K562 (cell line): ENCODE measurements around the gene MPPED1.

Source experiments
- CXXC5 ChIP-seq: fragments of 250-450 bp; sonication (Bioruptor Pico); IDR thresholded peaks from 2 replicates; pipeline ENCODE4 v1.8.0; 2022; ENCODE audit warnings: inconsistent platforms, mild to moderate bottlenecking, moderate library complexity
- HDAC6 ChIP-seq: IDR thresholded peaks from 2 replicates; pipeline ENCODE4 v1.6.1; 2012; ENCODE audit warnings: low read depth, mild to moderate bottlenecking, control low read depth, inconsistent platforms, low read length, moderate library complexity
- MYNN ChIP-seq, 2 experiments: sonication (generic); formaldehyde crosslinking in 1 of 2; IDR thresholded peaks; 2 replicates each; pipeline versions ENCODE4 v1.5.0 to v1.6.1; 2016 to 2020; ENCODE audit warnings: antibody characterized with exemption in 1 of 2, missing genetic modification reagents in 1 of 2
- PHF20 ChIP-seq: fragments of 450-650 bp; IDR thresholded peaks from 2 replicates; pipeline ENCODE4 v1.6.1; 2018; ENCODE audit not compliant: partially characterized antibody
- POLR2A ChIP-seq: fragments of 450-650 bp; conservative IDR thresholded peaks from 2 replicates; pipeline ENCODE4 v1.6.1; 2016
- TRIM28 ChIP-seq: fragments of 450-650 bp; IDR thresholded peaks from 2 replicates; pipeline ENCODE4 v1.6.1; 2017
- ZC3H11A ChIP-seq: IDR thresholded peaks from 2 replicates; pipeline ENCODE4 v1.6.1; 2012; ENCODE audit warnings: low read depth, low read length, improper control_type of control experiment
- ZNF3 ChIP-seq: fragments of 250-450 bp; sonication (Bioruptor Pico); IDR thresholded peaks from 2 replicates; pipeline ENCODE4 v1.5.0; 2021; ENCODE audit warnings: mild to moderate bottlenecking, moderate library complexity
- ZNF780A ChIP-seq: fragments of 250-450 bp; sonication (Bioruptor Pico); IDR thresholded peaks from 2 replicates; pipeline ENCODE4 v1.5.0; 2021; ENCODE audit warnings: mild to moderate bottlenecking
- TF ChIP-seq, protein P1 (sequence below), 2 experiments: fragments of 450-650 bp; formaldehyde crosslinking in 1 of 2; IDR thresholded peaks; 2 replicates each; pipeline versions ENCODE4 v1.4.0 to v1.6.1; 2014 to 2020; ENCODE audit warnings: mild to moderate bottlenecking in 2 of 2, borderline replicate concordance in 1 of 2, low read depth in 1 of 2
- TF ChIP-seq, protein P2 (sequence below): fragments of 450-650 bp; formaldehyde crosslinking; IDR thresholded peaks from 2 replicates; pipeline ENCODE4 v1.4.0; 2022; ENCODE audit warnings: mild to moderate bottlenecking, moderate library complexity
- TF ChIP-seq, protein P3 (sequence below): fragments of 250-450 bp; sonication (Bioruptor Pico); IDR thresholded peaks from 2 replicates; pipeline ENCODE4 v1.5.1; 2021; ENCODE audit warnings: mild to moderate bottlenecking

DNA sequence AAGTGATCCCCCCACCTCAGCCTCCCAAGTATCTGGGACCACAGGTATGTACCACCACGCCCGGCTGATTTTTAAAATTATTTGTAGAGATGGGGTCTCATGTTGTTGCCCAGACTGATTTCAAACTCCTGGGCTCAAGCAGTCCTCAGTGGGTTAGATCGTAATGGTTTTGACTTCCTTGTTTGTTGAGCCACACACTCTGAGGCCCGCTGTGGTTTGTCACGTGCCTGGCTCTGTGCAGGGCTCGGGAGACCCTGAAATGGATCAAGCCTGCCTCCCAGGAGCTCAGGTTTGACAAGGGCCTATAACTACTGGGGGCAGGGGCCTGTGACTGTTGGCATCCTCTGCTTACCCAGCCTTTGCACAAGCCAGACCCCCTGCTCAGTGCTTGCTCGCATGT lies 68.1 kb downstream of the MPPED1 start:
- TF ChIP-seq MYNN (IDR thresholded peaks at IDR 0.05) (no peak), MYNN (CRISPR knock-in tag; IDR thresholded peaks at IDR 0.05) (no peak), CXXC5 (no peak), HDAC6 (no peak), TRIM28 (no peak), ZNF3 (CRISPR knock-in tag) (no peak), ZNF780A (CRISPR knock-in tag) (no peak), POLR2A (no peak), ZC3H11A (no peak), PHF20 (no peak)
- TF ChIP-seq, protein P1, sequence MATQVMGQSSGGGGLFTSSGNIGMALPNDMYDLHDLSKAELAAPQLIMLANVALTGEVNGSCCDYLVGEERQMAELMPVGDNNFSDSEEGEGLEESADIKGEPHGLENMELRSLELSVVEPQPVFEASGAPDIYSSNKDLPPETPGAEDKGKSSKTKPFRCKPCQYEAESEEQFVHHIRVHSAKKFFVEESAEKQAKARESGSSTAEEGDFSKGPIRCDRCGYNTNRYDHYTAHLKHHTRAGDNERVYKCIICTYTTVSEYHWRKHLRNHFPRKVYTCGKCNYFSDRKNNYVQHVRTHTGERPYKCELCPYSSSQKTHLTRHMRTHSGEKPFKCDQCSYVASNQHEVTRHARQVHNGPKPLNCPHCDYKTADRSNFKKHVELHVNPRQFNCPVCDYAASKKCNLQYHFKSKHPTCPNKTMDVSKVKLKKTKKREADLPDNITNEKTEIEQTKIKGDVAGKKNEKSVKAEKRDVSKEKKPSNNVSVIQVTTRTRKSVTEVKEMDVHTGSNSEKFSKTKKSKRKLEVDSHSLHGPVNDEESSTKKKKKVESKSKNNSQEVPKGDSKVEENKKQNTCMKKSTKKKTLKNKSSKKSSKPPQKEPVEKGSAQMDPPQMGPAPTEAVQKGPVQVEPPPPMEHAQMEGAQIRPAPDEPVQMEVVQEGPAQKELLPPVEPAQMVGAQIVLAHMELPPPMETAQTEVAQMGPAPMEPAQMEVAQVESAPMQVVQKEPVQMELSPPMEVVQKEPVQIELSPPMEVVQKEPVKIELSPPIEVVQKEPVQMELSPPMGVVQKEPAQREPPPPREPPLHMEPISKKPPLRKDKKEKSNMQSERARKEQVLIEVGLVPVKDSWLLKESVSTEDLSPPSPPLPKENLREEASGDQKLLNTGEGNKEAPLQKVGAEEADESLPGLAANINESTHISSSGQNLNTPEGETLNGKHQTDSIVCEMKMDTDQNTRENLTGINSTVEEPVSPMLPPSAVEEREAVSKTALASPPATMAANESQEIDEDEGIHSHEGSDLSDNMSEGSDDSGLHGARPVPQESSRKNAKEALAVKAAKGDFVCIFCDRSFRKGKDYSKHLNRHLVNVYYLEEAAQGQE (IDR thresholded peaks at IDR 0.05; ENCODE audit: borderline replicate concordance): no peak
- TF ChIP-seq, protein P1 (CRISPR knock-in tag; IDR thresholded peaks at IDR 0.05; ENCODE audit: low read depth): no peak
- TF ChIP-seq, protein P2, sequence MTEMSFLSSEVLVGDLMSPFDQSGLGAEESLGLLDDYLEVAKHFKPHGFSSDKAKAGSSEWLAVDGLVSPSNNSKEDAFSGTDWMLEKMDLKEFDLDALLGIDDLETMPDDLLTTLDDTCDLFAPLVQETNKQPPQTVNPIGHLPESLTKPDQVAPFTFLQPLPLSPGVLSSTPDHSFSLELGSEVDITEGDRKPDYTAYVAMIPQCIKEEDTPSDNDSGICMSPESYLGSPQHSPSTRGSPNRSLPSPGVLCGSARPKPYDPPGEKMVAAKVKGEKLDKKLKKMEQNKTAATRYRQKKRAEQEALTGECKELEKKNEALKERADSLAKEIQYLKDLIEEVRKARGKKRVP (CRISPR knock-in tag): no peak
- TF ChIP-seq, protein P3, sequence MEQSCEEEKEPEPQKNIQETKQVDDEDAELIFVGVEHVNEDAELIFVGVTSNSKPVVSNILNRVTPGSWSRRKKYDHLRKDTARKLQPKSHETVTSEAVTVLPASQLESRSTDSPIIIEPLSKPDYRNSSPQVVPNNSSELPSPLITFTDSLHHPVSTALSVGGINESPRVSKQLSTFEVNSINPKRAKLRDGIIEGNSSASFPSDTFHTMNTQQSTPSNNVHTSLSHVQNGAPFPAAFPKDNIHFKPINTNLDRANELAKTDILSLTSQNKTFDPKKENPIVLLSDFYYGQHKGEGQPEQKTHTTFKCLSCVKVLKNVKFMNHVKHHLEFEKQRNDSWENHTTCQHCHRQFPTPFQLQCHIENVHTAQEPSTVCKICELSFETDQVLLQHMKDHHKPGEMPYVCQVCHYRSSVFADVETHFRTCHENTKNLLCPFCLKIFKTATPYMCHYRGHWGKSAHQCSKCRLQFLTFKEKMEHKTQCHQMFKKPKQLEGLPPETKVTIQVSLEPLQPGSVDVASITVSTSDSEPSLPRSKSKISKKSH (CRISPR knock-in tag): no peak
